IMR-90 (cell line): ENCODE data around the gene ADAM15. TPM values are rescaled to one million over a fixed set of nuclear protein-coding genes. Genes with fewer than 3 reads are reported as not detected.

Source experiments
- ATAC-seq: fragments of 200-7000 bp; cut with Tn5 transposase; 2 replicates; pipeline ENCODE4 v1.9.1; 2020; ENCODE audit warnings: low read depth, mild to moderate bottlenecking, moderate library complexity
- BruUV-seq: library from RNA; stranded (reverse); fragments of 400-500 nt; replicated peaks from 2 replicates; lab custom pipeline; 2021; lab: Mats Ljungman, UMichigan
- CTCF ChIA-PET: fragments of 300-600 bp; formaldehyde crosslinking; extraction: SDS; loops from one replicate; lab custom pipeline; 2021; ENCODE audit warnings: antibody characterized with exemption; lab: Yijun Ruan, JAX
- POLR2A ChIA-PET: fragments of 300-600 bp; sonication (Branson Sonifier 250); formaldehyde crosslinking; loops from one replicate; lab custom pipeline; 2022; ENCODE audit warnings: antibody characterized with exemption; ENCODE audit not compliant: unreplicated experiment; lab: Charles Lee
- DNase-seq: peaks from one replicate; pipeline ENCODE4 v3.0.0; 2013
- H2AFZ ChIP-seq: replicated peaks from 2 replicates; pipeline ENCODE3; 2013; ENCODE audit warnings: low read length, mild to moderate bottlenecking; ENCODE audit not compliant: poor library complexity
- H2AK5ac ChIP-seq: 2 replicates; pipeline ENCODE4 v1.6.1; 2013; ENCODE audit warnings: low read depth, low read length, inconsistent platforms
- H2AK9ac ChIP-seq: replicated peaks from 2 replicates; pipeline ENCODE3; 2013; ENCODE audit warnings: mild to moderate bottlenecking, low read depth, low read length, moderate library complexity; ENCODE audit not compliant: poor library complexity
- H2BK120ac ChIP-seq: 2 replicates; pipeline ENCODE4 v1.6.1; 2013; ENCODE audit warnings: low read depth, low read length, inconsistent platforms
- H2BK15ac ChIP-seq: 3 replicates; pipeline ENCODE4 v1.6.1; 2013; ENCODE audit warnings: low read depth, low read length, inconsistent platforms
- H2BK20ac ChIP-seq: 2 replicates; pipeline ENCODE4 v1.6.1; 2013; ENCODE audit warnings: low read depth, mild to moderate bottlenecking, inconsistent platforms, low read length, moderate library complexity
- H2BK5ac ChIP-seq: 2 replicates; pipeline ENCODE4 v1.6.1; 2013; ENCODE audit warnings: mild to moderate bottlenecking, low read depth, low read length, inconsistent platforms; ENCODE audit not compliant: poor library complexity, severe bottlenecking
- H3K14ac ChIP-seq: replicated peaks from 2 replicates; pipeline ENCODE4 v1.6.1; 2013; ENCODE audit warnings: low read depth, low read length, inconsistent platforms
- H3K18ac ChIP-seq: 2 replicates; pipeline ENCODE4 v1.6.1; 2013; ENCODE audit warnings: low read depth, low read length, control low read depth
- H3K23ac ChIP-seq: 2 replicates; pipeline ENCODE4 v1.6.1; 2013; ENCODE audit warnings: low read depth, low read length, inconsistent platforms
- H3K27ac ChIP-seq: 2 replicates; pipeline ENCODE4 v1.5.1; 2013; ENCODE audit warnings: mild to moderate bottlenecking, control low read depth, low read length; ENCODE audit not compliant: insufficient read depth
- H3K27me3 ChIP-seq: 2 replicates; pipeline ENCODE4 v1.6.1; 2013; ENCODE audit warnings: low read length; ENCODE audit not compliant: control insufficient read depth, insufficient read depth
- H3K36me3 ChIP-seq: 2 replicates; pipeline ENCODE4 v1.6.1; 2013; ENCODE audit warnings: low read length, mixed read lengths; ENCODE audit not compliant: control insufficient read depth, insufficient read depth
- H3K4ac ChIP-seq: 2 replicates; pipeline ENCODE4 v1.6.1; 2013; ENCODE audit warnings: low read depth, low read length, inconsistent platforms
- H3K4me1 ChIP-seq: 2 replicates; pipeline ENCODE4 v1.6.1; 2013; ENCODE audit warnings: low read length, mixed read lengths; ENCODE audit not compliant: control insufficient read depth, insufficient read depth
- H3K4me2 ChIP-seq: 2 replicates; pipeline ENCODE4 v1.6.1; 2013; ENCODE audit warnings: low read depth, mild to moderate bottlenecking, control low read depth, low read length, moderate library complexity
- H3K4me3 ChIP-seq: 2 replicates; pipeline ENCODE4 v1.5.1; 2013; ENCODE audit warnings: low read depth, mild to moderate bottlenecking, control low read depth, low read length, moderate library complexity; ENCODE audit not compliant: insufficient read depth
- H3K56ac ChIP-seq: 2 replicates; pipeline ENCODE4 v1.6.1; 2013; ENCODE audit warnings: low read length, inconsistent platforms; ENCODE audit not compliant: insufficient read depth; ENCODE audit errors: extremely low read depth
- H3K79me1 ChIP-seq, 2 experiments: 2 replicates each; pipeline ENCODE4 v1.6.1; 2013; ENCODE audit warnings: low read length in 2 of 2, inconsistent platforms in 1 of 2, low read depth in 1 of 2
- H3K9ac ChIP-seq: 2 replicates; pipeline ENCODE4 v1.6.1; 2013; ENCODE audit warnings: low read depth, low read length, control low read depth
- H3K9me1 ChIP-seq: 2 replicates; pipeline ENCODE4 v1.6.1; 2013; ENCODE audit warnings: low read length, inconsistent platforms; ENCODE audit not compliant: insufficient read depth
- H3K9me3 ChIP-seq: 2 replicates; pipeline ENCODE4 v1.6.1; 2013; ENCODE audit warnings: low read length; ENCODE audit not compliant: control insufficient read depth, insufficient read depth
- H4K20me1 ChIP-seq: 2 replicates; pipeline ENCODE4 v1.6.1; 2013; ENCODE audit warnings: low read length, inconsistent platforms; ENCODE audit not compliant: insufficient read depth
- H4K5ac ChIP-seq: 2 replicates; pipeline ENCODE4 v1.6.1; 2013; ENCODE audit warnings: mild to moderate bottlenecking, low read depth, low read length, control low read depth
- H4K8ac ChIP-seq, 2 experiments: 2 replicates each; pipeline ENCODE4 v1.6.1; 2013; ENCODE audit warnings: low read depth in 2 of 2, low read length in 2 of 2, control low read depth in 1 of 2, inconsistent platforms in 1 of 2
- H4K91ac ChIP-seq: 2 replicates; pipeline ENCODE4 v1.6.1; 2013; ENCODE audit warnings: low read depth, low read length, inconsistent platforms; ENCODE audit not compliant: insufficient read depth
- BHLHE40 ChIP-seq: fragments of 150-350 bp; IDR thresholded peaks from 2 replicates; pipeline ENCODE4 v1.6.1; 2016; ENCODE audit warnings: mild to moderate bottlenecking, low read depth, low read length
- CEBPB ChIP-seq: IDR thresholded peaks from 2 replicates; pipeline ENCODE4 v1.6.1; 2012; ENCODE audit warnings: low read depth, low read length, improper control_type of control experiment
- FOS ChIP-seq: fragments of 150-350 bp; IDR thresholded peaks from 2 replicates; pipeline ENCODE4 v1.6.1; 2016; ENCODE audit warnings: low read depth, low read length
- MAFK ChIP-seq: IDR thresholded peaks from 2 replicates; pipeline ENCODE4 v1.6.1; 2012; ENCODE audit warnings: low read depth, low read length, improper control_type of control experiment
- MAZ ChIP-seq: IDR thresholded peaks from 2 replicates; pipeline ENCODE4 v1.6.1; 2012; ENCODE audit warnings: low read depth, mild to moderate bottlenecking, low read length, improper control_type of control experiment, moderate library complexity, borderline replicate concordance
- MXI1 ChIP-seq: IDR thresholded peaks from 2 replicates; pipeline ENCODE4 v1.6.1; 2012; ENCODE audit warnings: low read depth, mild to moderate bottlenecking, low read length, moderate library complexity, borderline replicate concordance
- NFE2L2 ChIP-seq: fragments of 150-350 bp; IDR thresholded peaks from 2 replicates; pipeline ENCODE4 v1.6.1; 2016; ENCODE audit warnings: low read depth, mild to moderate bottlenecking, low read length
- POLR2A ChIP-seq: IDR thresholded peaks from 2 replicates; pipeline ENCODE4 v1.6.1; 2012; ENCODE audit warnings: mild to moderate bottlenecking, low read depth, low read length
- RAD21 ChIP-seq: IDR thresholded peaks from 2 replicates; pipeline ENCODE4 v1.6.1; 2012; ENCODE audit warnings: low read length, improper control_type of control experiment
- RCOR1 ChIP-seq: IDR thresholded peaks from 2 replicates; pipeline ENCODE4 v1.6.1; 2012; ENCODE audit warnings: mild to moderate bottlenecking, low read length, improper control_type of control experiment; ENCODE audit not compliant: insufficient replicate concordance
- RFX5 ChIP-seq: IDR thresholded peaks from 2 replicates; pipeline ENCODE4 v1.8.0; 2012; ENCODE audit warnings: low read depth, mild to moderate bottlenecking, low read length, moderate library complexity
- SMC3 ChIP-seq: fragments of 150-350 bp; IDR thresholded peaks from 2 replicates; pipeline ENCODE4 v1.6.1; 2016; ENCODE audit warnings: low read depth, mild to moderate bottlenecking, antibody characterized with exemption, low read length, moderate library complexity
- WGBS, 2 experiments: methylation state at CpG; one replicate each; pipeline versions ENCODE4 v1.1.5 to v1.1.7; 2013; ENCODE audit warnings: missing lambda C conversion rate in 2 of 2; ENCODE audit not compliant: insufficient read length in 1 of 2; ENCODE audit errors: extremely low coverage in 2 of 2; 5-methylcytosine and 5-hydroxymethylcytosine counted together
- dilution Hi-C: fragments of 300-500 bp; cut with HindIII; formaldehyde crosslinking; loops from one replicate; pipeline ENCODE4 v1.14.3; 2018; ENCODE audit warnings: low sequenced_read_pairs; ENCODE audit not compliant: unreplicated experiment
- in situ Hi-C: fragments of 300-500 bp; cut with MboI; formaldehyde crosslinking; loops from 3 replicates; pipeline ENCODE4 v1.14.3; 2019; ENCODE audit warnings: low sequenced_read_pairs, inconsistent platforms, mixed read lengths
- intact Hi-C: fragments of 100-400 bp; cut with micrococcal nuclease; formaldehyde crosslinking; loops from 2 replicates; pipeline ENCODE4 v1.10.0; 2022
- polyA plus RNA-seq, 3 experiments: library from polyadenylated mRNA; depleted of rRNA; stranded (reverse); fragments of >200 nt; gene quantifications; 2 replicates each; pipeline ENCODE4 v1.2.3, GENCODE V29; 2012; ENCODE audit warnings: low replicate concordance in 1 of 3
- total RNA-seq: library from RNA; depleted of rRNA; stranded (reverse); fragments of >200 nt; gene quantifications from 2 replicates; pipeline ENCODE4 v1.2.3, GENCODE V29; 2012
- TF ChIP-seq, protein P1 (sequence below): conservative IDR thresholded peaks from 2 replicates; pipeline ENCODE4 v1.5.1; 2012; ENCODE audit warnings: mild to moderate bottlenecking, low read depth, low read length, improper control_type of control experiment
- TF ChIP-seq, protein P2 (sequence below): fragments of 150-350 bp; IDR thresholded peaks from 2 replicates; pipeline ENCODE4 v1.6.1; 2016; ENCODE audit warnings: low read depth, mild to moderate bottlenecking, low read length, moderate library complexity, borderline replicate concordance
- TF ChIP-seq, protein P3 (sequence below): fragments of 150-350 bp; IDR thresholded peaks from 2 replicates; pipeline ENCODE4 v1.6.1; 2017; ENCODE audit warnings: mild to moderate bottlenecking, antibody characterized with exemption, low read length, low read depth

ADAM15 gene
- total and polyA plus RNA-seq, 2 of the 4 experiments (the other 2 are of a cell fraction), result 25.6 to 52.4 TPM

DNA sequence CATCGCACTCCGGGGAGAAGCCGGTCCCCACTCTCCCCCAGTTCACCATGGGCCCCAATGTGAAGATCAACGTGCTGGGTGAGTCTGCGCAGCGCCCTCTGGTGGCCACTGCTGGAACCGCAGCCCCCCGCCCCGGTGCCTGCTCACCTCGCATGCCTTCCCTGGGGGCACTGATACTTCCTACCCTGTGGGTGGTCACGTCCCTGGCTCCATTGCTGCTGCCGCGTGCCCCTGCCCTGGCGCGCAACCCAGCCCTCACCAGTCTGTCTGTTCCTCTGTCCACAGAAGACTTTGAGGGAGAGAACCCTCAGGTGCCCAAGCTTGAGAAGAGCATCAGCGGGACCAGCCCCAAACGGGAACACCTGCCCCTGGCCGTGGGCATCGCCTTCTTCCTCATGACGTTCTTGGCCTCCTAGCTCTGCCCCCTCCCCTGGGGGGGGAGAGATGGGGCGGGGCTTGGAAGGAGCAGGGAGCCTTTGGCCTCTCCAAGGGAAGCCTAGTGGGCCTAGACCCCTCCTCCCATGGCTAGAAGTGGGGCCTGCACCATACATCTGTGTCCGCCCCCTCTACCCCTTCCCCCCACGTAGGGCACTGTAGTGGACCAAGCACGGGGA lies 35.1 kb downstream of the ADAM15 start:
- no peaks in the 10 kb centered on the region for H3K36me3 ChIP-seq
- no peak overlapping the region for H3K9ac ChIP-seq
- peaks cover 30% of the 10 kb centered on the region for H3K27me3 ChIP-seq
- 0 out of 2 replicates have a peak overlapping the region, but pooled peaks have one; percentile 41 for H3K4me2 ChIP-seq
- H3K27ac ChIP-seq, result no peak overlapping the region
- no peak overlapping the region for H3K4ac ChIP-seq
- H3K23ac ChIP-seq, result no peak overlapping the region
- DNase-seq (no peak), ATAC-seq (no peak)
- no peak overlapping the region for H2BK5ac ChIP-seq
- H3K4me3 ChIP-seq, result no peak overlapping the region
- H3K18ac ChIP-seq, result no peak overlapping the region
- CTCF ChIA-PET, result interaction anchor here (0.6 to 1.1 kb wide), 2 partner anchors 16 to 466 kb away, joined by 3 to 4 read pairs; no protein-coding TSS in a partner anchor
- H4K91ac ChIP-seq, result no peak overlapping the region
- peaks cover 5% of the 10 kb centered on the region; the same call in 1 of the 2 replicates for H3K4me1 ChIP-seq
- no peak overlapping the region for H4K8ac ChIP-seq
- H2AK9ac ChIP-seq, result no peak overlapping the region
- intact Hi-C loops (loop anchor here (10.0 kb wide), 1 partner anchor 611 kb away; no protein-coding TSS in a partner anchor), in situ Hi-C loops (no loop called here), dilution Hi-C loops (no loop called here)
- H3K14ac ChIP-seq, result no peak overlapping the region
- H3K9me3 ChIP-seq, result no peaks in the 10 kb centered on the region
- H2AFZ ChIP-seq, result peak overlapping the region; percentile 99
- H3K79me1 ChIP-seq, result no peaks in the 10 kb centered on the region; a peak in 1 of 4 replicates
- POLR2A ChIA-PET, result no interaction called here
- no peak overlapping the region for H4K5ac ChIP-seq
- no TSS peak for BruUV-seq
- no peaks in the 10 kb centered on the region; the same call in 1 of the 2 replicates for H4K20me1 ChIP-seq
- H2BK20ac ChIP-seq, result no peak overlapping the region
- H2BK15ac ChIP-seq, result no peak overlapping the region
- H3K9me1 ChIP-seq, result peaks cover 5% of the 10 kb centered on the region
- H2BK120ac ChIP-seq, result no peak overlapping the region
- WGBS, 2 experiments, result 20% methylated on average over 6 of the region's 24 CpGs; no CpG with 5 or more reads in 1 of the 2 experiments
- H3K56ac ChIP-seq, result no peak overlapping the region
- H2AK5ac ChIP-seq, result peak overlapping the region; percentile 81
- TF ChIP-seq MAFK (no peak), FOS (no peak), BHLHE40 (no peak), RFX5 (no peak), RCOR1 (no peak), CEBPB (no peak), NFE2L2 (no peak), RAD21 (no peak; the same call in 1 of the 2 replicates), MAZ (peak; percentile 62; the same call in 1 of the 2 replicates), SMC3 (peak; percentile 40; the same call in 1 of the 2 replicates), MXI1 (no peak), POLR2A (no peak)
- TF ChIP-seq, protein P1, sequence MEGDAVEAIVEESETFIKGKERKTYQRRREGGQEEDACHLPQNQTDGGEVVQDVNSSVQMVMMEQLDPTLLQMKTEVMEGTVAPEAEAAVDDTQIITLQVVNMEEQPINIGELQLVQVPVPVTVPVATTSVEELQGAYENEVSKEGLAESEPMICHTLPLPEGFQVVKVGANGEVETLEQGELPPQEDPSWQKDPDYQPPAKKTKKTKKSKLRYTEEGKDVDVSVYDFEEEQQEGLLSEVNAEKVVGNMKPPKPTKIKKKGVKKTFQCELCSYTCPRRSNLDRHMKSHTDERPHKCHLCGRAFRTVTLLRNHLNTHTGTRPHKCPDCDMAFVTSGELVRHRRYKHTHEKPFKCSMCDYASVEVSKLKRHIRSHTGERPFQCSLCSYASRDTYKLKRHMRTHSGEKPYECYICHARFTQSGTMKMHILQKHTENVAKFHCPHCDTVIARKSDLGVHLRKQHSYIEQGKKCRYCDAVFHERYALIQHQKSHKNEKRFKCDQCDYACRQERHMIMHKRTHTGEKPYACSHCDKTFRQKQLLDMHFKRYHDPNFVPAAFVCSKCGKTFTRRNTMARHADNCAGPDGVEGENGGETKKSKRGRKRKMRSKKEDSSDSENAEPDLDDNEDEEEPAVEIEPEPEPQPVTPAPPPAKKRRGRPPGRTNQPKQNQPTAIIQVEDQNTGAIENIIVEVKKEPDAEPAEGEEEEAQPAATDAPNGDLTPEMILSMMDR, result peak; percentile 75
- TF ChIP-seq, protein P2, sequence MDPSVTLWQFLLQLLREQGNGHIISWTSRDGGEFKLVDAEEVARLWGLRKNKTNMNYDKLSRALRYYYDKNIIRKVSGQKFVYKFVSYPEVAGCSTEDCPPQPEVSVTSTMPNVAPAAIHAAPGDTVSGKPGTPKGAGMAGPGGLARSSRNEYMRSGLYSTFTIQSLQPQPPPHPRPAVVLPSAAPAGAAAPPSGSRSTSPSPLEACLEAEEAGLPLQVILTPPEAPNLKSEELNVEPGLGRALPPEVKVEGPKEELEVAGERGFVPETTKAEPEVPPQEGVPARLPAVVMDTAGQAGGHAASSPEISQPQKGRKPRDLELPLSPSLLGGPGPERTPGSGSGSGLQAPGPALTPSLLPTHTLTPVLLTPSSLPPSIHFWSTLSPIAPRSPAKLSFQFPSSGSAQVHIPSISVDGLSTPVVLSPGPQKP, result no peak
- TF ChIP-seq, protein P3, sequence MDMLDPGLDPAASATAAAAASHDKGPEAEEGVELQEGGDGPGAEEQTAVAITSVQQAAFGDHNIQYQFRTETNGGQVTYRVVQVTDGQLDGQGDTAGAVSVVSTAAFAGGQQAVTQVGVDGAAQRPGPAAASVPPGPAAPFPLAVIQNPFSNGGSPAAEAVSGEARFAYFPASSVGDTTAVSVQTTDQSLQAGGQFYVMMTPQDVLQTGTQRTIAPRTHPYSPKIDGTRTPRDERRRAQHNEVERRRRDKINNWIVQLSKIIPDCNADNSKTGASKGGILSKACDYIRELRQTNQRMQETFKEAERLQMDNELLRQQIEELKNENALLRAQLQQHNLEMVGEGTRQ, result no peak
